Osteocyte (in vitro differentiated cells): ENCODE measurements around the gene DDAH1. TPM values are rescaled to one million over a fixed set of nuclear protein-coding genes. Genes with fewer than 3 reads are reported as not detected.

Experiments used
- DNase-seq: peaks from one replicate; pipeline ENCODE4 v3.0.0; 2021; ENCODE audit warnings: mixed read lengths; ENCODE audit not compliant: unreplicated experiment; ENCODE audit errors: extremely low spot score
- H3K27ac Mint-ChIP-seq: one replicate; pipeline ENCODE4 v1.8.0; 2021; ENCODE audit warnings: mild to moderate bottlenecking, mixed read lengths; ENCODE audit not compliant: unreplicated experiment
- H3K27me3 Mint-ChIP-seq: one replicate; pipeline ENCODE4 v1.8.0; 2021; ENCODE audit warnings: mixed read lengths; ENCODE audit not compliant: unreplicated experiment
- H3K36me3 Mint-ChIP-seq: one replicate; pipeline ENCODE4 v1.8.0; 2021; ENCODE audit warnings: mixed read lengths; ENCODE audit not compliant: unreplicated experiment
- H3K4me1 Mint-ChIP-seq: one replicate; pipeline ENCODE4 v1.8.0; 2021; ENCODE audit warnings: mixed read lengths; ENCODE audit not compliant: unreplicated experiment
- H3K4me3 Mint-ChIP-seq: one replicate; pipeline ENCODE4 v1.8.0; 2021; ENCODE audit warnings: mild to moderate bottlenecking, moderate library complexity, mixed read lengths; ENCODE audit not compliant: unreplicated experiment
- H3K9me3 Mint-ChIP-seq: one replicate; pipeline ENCODE4 v1.8.0; 2021; ENCODE audit warnings: mixed read lengths; ENCODE audit not compliant: unreplicated experiment
- CTCF ChIP-seq: fragments of 200-600 bp; sonication (generic); IDR thresholded peaks from 2 replicates; pipeline ENCODE4 v1.5.0; 2021; ENCODE audit warnings: antibody characterized with exemption, mild to moderate bottlenecking, moderate library complexity
- total RNA-seq: library from RNA; stranded (reverse); gene quantifications from 2 replicates; pipeline ENCODE4 v1.2.1, GENCODE V29; 2021

Gene DDAH1
- total RNA-seq, 1 donor from 2014 or later, result 46.8 TPM

DNA sequence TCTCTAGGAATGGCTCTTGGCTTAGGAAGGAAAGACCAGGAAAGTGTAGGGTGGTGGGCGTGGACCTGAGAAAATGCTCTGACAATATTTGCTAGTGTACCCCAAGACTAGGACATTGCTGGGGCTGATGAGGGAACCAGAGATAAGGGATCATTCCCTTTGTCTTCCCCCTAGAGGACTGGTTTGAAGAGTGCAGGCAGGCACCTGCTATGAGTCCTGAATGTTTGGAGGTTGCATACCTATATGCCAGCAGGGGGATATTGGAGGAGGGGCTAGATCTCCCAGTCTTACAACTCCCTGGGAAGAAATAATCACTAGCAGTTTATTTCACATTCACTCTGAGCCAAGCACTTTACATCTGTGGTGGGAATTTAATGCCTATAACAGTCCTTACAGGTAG, 182.5 kb downstream of the DDAH1 start:
- Mint-ChIP-seq H3K27ac (no peak overlapping the region), H3K36me3 (peaks cover 2% of the 10 kb centered on the region), H3K4me3 (no peak overlapping the region), H3K9me3 (no peaks in the 10 kb centered on the region), H3K27me3 (no peaks in the 10 kb centered on the region), H3K4me1 (peaks cover 12% of the 10 kb centered on the region)
- TF ChIP-seq CTCF, result no peak
- DNase-seq, result no peak

- Mint-ChIP-seq H3K9me3 (no peaks in the 10 kb centered on the region), H3K27me3 (no peaks in the 10 kb centered on the region), H3K36me3 (no peaks in the 10 kb centered on the region), H3K4me1 (peaks cover 18% of the 10 kb centered on the region), H3K4me3 (no peak overlapping the region), H3K27ac (no peak overlapping the region)
- no peak for DNase-seq
- no peak for TF ChIP-seq CTCF
These were observed 184.3 kb downstream of the DDAH1 start for GRCh38 chr1:85280636-85281035.

DNA sequence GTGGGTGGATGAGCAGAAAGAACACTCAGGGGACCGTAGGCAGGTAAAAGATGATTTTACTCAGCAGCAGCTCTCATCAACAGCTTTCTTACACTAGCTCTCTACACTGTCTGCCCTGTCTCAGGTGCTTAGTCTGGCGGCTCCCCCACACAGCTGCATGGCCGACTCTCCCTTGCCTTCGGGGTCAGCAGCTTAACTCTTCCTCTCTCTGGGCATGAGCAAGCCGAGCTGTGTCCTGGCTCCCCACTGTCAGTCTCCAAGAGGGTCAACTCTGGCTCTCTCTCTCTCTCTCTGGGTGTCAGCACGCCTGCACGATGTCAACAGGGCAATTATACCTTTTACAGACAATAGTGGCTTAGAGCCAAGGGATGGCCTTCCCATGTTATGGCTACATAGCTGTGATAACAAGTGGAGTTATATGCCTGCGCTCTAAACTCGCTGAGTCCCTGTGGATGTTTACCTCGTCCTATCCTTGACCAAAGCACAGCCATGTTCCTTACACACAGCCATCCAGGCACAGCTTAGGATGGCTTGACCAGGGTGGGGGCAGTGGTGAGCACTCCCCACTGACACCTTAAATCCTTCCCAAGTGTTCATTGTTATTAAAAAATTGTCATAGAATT, 185.4 kb downstream of the DDAH1 start:
- Mint-ChIP-seq H3K4me1 (peaks cover 27% of the 10 kb centered on the region), H3K36me3 (no peaks in the 10 kb centered on the region), H3K27me3 (no peaks in the 10 kb centered on the region), H3K27ac (peak overlapping the region; percentile 85), H3K4me3 (no peak overlapping the region), H3K9me3 (no peaks in the 10 kb centered on the region)
- no peak for TF ChIP-seq CTCF
- DNase-seq, result no peak

GRCh38 chr1:85278853-85279314, 186.1 kb downstream of the DDAH1 start:
- DNase-seq, result no peak
- H3K27ac Mint-ChIP-seq, result peak overlapping the region; percentile 85
- no peak for TF ChIP-seq CTCF
- no peaks in the 10 kb centered on the region for H3K9me3 Mint-ChIP-seq
- H3K27me3 Mint-ChIP-seq, result no peaks in the 10 kb centered on the region
- no peaks in the 10 kb centered on the region for H3K36me3 Mint-ChIP-seq
- H3K4me1 Mint-ChIP-seq, result peaks cover 34% of the 10 kb centered on the region
- peak overlapping the region; percentile 26 for H3K4me3 Mint-ChIP-seq

- DNase-seq, result no peak
- no peak overlapping the region for H3K4me3 Mint-ChIP-seq
- H3K9me3 Mint-ChIP-seq, result no peaks in the 10 kb centered on the region
- H3K27ac Mint-ChIP-seq, result peak overlapping the region; percentile 96
- TF ChIP-seq CTCF, result no peak
- peaks cover 9% of the 10 kb centered on the region for H3K36me3 Mint-ChIP-seq
- no peaks in the 10 kb centered on the region for H3K27me3 Mint-ChIP-seq
- H3K4me1 Mint-ChIP-seq, result peaks cover 45% of the 10 kb centered on the region
These were observed 187.2 kb downstream of the DDAH1 start for GRCh38 chr1:85277802-85278201.
